Kidney epithelial cell (primary cell): ENCODE data around the gene LY9. TPM values are rescaled to one million over a fixed set of nuclear protein-coding genes. Genes with fewer than 3 reads are reported as not detected.

Experiments used
- DNase-seq: peaks from one replicate; pipeline ENCODE4 v3.0.0-alpha.2; 2010; ENCODE audit warnings: low read depth
- H3K27me3 ChIP-seq: 2 replicates; pipeline ENCODE4 v1.6.0; 2011; ENCODE audit warnings: low read length; ENCODE audit not compliant: control insufficient read depth, insufficient read depth
- H3K36me3 ChIP-seq: 2 replicates; pipeline ENCODE4 v1.5.1; 2011; ENCODE audit warnings: low read length; ENCODE audit not compliant: control insufficient read depth, insufficient read depth
- H3K4me3 ChIP-seq: 2 replicates; pipeline ENCODE4 v1.5.1; 2011; ENCODE audit warnings: low read depth, mild to moderate bottlenecking, control low read depth, low read length
- total RNA-seq: library from RNA; depleted of rRNA; stranded (reverse); fragments of >200 nt; gene quantifications from 2 replicates; pipeline ENCODE4 v1.2.3, GENCODE V29; 2015
- TF ChIP-seq, protein P1 (sequence below): IDR thresholded peaks from 2 replicates; pipeline ENCODE4 v1.5.1; 2011; ENCODE audit warnings: mild to moderate bottlenecking, moderate library complexity, low read length, control low read depth, inconsistent platforms; ENCODE audit not compliant: insufficient read depth, poor library complexity, severe bottlenecking

The LY9 gene
- total RNA-seq, 1 donor from 2014 or later = not detected

DNA sequence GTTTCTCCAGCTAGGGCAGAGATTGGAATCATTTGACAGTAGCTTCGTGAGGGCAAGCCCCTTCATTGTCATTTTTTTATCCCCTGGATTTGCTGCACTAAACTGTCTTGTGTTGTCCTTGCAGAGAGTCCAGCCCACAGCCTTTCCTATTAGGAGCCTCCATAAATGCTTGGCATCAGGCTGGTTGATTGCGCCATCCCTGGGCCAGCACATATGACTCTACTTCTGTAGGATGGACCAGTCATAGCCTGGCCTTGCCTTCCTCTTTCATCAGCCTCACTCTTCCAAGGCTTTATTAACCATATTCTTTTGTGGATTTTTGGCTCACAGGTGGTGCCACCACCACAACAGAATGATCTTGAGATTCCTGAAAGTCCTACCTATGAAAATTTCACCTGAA lies 31.4 kb downstream of the LY9 start:
- Histone ChIP-seq H3K4me3 (no peak overlapping the region), H3K27me3 (no peaks in the 10 kb centered on the region), H3K36me3 (no peaks in the 10 kb centered on the region)
- TF ChIP-seq, protein P1, sequence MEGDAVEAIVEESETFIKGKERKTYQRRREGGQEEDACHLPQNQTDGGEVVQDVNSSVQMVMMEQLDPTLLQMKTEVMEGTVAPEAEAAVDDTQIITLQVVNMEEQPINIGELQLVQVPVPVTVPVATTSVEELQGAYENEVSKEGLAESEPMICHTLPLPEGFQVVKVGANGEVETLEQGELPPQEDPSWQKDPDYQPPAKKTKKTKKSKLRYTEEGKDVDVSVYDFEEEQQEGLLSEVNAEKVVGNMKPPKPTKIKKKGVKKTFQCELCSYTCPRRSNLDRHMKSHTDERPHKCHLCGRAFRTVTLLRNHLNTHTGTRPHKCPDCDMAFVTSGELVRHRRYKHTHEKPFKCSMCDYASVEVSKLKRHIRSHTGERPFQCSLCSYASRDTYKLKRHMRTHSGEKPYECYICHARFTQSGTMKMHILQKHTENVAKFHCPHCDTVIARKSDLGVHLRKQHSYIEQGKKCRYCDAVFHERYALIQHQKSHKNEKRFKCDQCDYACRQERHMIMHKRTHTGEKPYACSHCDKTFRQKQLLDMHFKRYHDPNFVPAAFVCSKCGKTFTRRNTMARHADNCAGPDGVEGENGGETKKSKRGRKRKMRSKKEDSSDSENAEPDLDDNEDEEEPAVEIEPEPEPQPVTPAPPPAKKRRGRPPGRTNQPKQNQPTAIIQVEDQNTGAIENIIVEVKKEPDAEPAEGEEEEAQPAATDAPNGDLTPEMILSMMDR = no peak
- DNase-seq = no peak

GRCh38 chr1:160829766-160830165 lies 33.8 kb downstream of the LY9 start:
- Histone ChIP-seq H3K4me3 (no peak overlapping the region), H3K27me3 (no peaks in the 10 kb centered on the region)
- TF ChIP-seq, protein P1 = no peak

GRCh38 chr1:160830321-160831153 lies 34.6 kb downstream of the LY9 start:
- Histone ChIP-seq H3K36me3 (no peaks in the 10 kb centered on the region), H3K27me3 (no peaks in the 10 kb centered on the region), H3K4me3 (no peak overlapping the region)
- no peak for DNase-seq
- TF ChIP-seq, protein P1 = peak; percentile 72

More at GRCh38 chr1:160829766-160830165, 33.8 kb downstream of the LY9 start:
- no peaks in the 10 kb centered on the region for H3K36me3 ChIP-seq
- no peak for DNase-seq

DNA sequence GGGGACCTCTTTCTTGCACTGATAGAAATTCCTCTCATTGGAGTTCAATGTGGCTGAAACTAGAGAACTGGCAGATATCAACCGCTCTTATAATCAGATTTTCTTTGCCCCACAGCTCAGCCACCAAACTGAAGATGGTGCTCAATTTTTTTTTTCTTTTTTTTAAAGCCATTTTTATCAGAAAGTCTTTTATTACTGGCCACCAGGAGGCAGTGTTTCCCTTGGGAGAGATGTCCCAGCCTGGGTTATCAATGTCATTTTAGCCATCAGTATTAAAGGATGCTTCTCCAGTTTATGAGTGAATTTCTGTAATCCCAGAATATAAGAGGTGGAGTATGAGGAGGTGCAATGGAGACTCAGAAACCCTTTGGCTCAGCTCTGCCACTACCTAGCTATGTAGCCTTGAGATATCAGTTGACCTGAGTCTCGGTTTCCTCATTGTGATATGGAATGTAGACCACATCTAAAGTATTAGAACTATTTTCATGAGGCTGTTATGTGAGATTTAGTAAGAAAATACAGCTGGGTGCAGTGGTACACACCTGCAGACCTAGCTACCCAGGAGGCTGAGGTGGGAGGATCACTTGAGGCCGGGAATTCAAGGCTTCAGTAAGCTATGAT lies 39.1 kb downstream of the LY9 start:
- Histone ChIP-seq H3K4me3 (no peak overlapping the region), H3K27me3 (no peaks in the 10 kb centered on the region), H3K36me3 (no peaks in the 10 kb centered on the region)
- DNase-seq = no peak
- TF ChIP-seq, protein P1 = peak; percentile 63

DNA sequence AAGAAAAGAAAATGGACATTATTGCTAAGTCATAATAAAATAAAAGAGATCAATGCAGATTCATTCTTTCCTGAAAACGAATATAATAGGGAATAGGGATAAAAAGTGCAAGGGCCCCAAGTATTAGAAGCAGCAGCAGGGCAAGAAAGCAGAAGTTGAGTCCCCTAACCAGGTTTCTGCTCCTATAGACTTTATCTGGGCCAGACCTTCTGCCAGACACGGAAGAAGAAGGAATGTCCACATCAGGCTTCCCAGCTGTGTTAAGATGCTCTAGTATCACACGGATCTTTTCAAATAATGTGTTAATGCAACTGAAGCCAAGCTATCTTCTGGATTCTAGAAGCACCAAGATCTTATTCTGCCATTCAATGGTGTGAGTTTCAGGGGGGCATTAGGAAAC lies 39.8 kb downstream of the LY9 start:
- no peaks in the 10 kb centered on the region for H3K36me3 ChIP-seq
- TF ChIP-seq, protein P1 = no peak
- H3K4me3 ChIP-seq = no peak overlapping the region
- DNase-seq = no peak
- H3K27me3 ChIP-seq = no peaks in the 10 kb centered on the region
